Neural progenitor cell (in vitro differentiated cells): ENCODE data around the gene ASAP2.

Experiments used
- CTCF ChIP-seq: fragments of 200-600 bp; sonication (generic); IDR thresholded peaks from 2 replicates; pipeline ENCODE4 v1.5.1; 2017; ENCODE audit warnings: antibody characterized with exemption, mild to moderate bottlenecking
- EZH2 ChIP-seq: fragments of 200-600 bp; sonication (generic); IDR thresholded peaks from 2 replicates; pipeline ENCODE4 v1.6.1; 2017; ENCODE audit warnings: antibody characterized with exemption, mild to moderate bottlenecking, moderate library complexity
- EZH2phosphoT487 ChIP-seq: fragments of 200-600 bp; sonication (generic); IDR thresholded peaks from 2 replicates; pipeline ENCODE4 v1.6.1; 2017; ENCODE audit warnings: antibody characterized with exemption

GRCh38 chr2:9398881-9399780 lies 192.5 kb downstream of the ASAP2 start:
- no peak for TF ChIP-seq CTCF
- no peak for TF ChIP-seq EZH2phosphoT487
- no peak for TF ChIP-seq EZH2
